ENCODE results near the gene SMAP2. TPM values are rescaled to one million over a fixed set of nuclear protein-coding genes. Genes with fewer than 3 reads are reported as not detected.

Gene SMAP2
- total RNA-seq, 1 experiment from 2014 or later: 13.7 TPM

- H3K9me3 Mint-ChIP-seq (ENCODE audit: low read depth, unreplicated experiment): no peaks in the 10 kb centered on the region
- CTCF ChIA-PET: no interaction called here
- DNase-seq: no peak
- H3K4me1 Mint-ChIP-seq (ENCODE audit: low read depth, unreplicated experiment): peaks cover 6% of the 10 kb centered on the region
- H3K36me3 Mint-ChIP-seq (ENCODE audit: insufficient read depth, unreplicated experiment): no peaks in the 10 kb centered on the region
- no peak overlapping the region for H3K4me3 Mint-ChIP-seq (ENCODE audit: low read depth, unreplicated experiment)
- no peak for TF ChIP-seq CTCF (IDR thresholded peaks at IDR 0.05; ENCODE audit: unreplicated experiment)
- no peaks in the 10 kb centered on the region for H3K27me3 Mint-ChIP-seq (ENCODE audit: unreplicated experiment)
- no peak overlapping the region for H3K27ac Mint-ChIP-seq (ENCODE audit: unreplicated experiment)
- intact Hi-C loops (cut with micrococcal nuclease; ENCODE audit: unreplicated experiment): no loop called here
- no TSS peak for BruUV-seq (replicated peaks)
Observed at GRCh38 chr1:40397258-40397657, 23.7 kb downstream of the SMAP2 start.

- Mint-ChIP-seq H3K4me1 (ENCODE audit: low read depth, unreplicated experiment) (peaks cover 6% of the 10 kb centered on the region), H3K27ac (ENCODE audit: unreplicated experiment) (no peak overlapping the region), H3K36me3 (ENCODE audit: insufficient read depth, unreplicated experiment) (no peaks in the 10 kb centered on the region), H3K9me3 (ENCODE audit: low read depth, unreplicated experiment) (no peaks in the 10 kb centered on the region), H3K4me3 (ENCODE audit: low read depth, unreplicated experiment) (no peak overlapping the region), H3K27me3 (ENCODE audit: unreplicated experiment) (no peaks in the 10 kb centered on the region)
- DNase-seq: no peak
- TF ChIP-seq CTCF (IDR thresholded peaks at IDR 0.05; ENCODE audit: unreplicated experiment): no peak
- CTCF ChIA-PET: no interaction called here
- intact Hi-C loops (cut with micrococcal nuclease; ENCODE audit: unreplicated experiment): no loop called here
- BruUV-seq (replicated peaks): no TSS peak
Observed at GRCh38 chr1:40399984-40400704, 26.6 kb downstream of the SMAP2 start.

- H3K4me3 Mint-ChIP-seq (ENCODE audit: low read depth, unreplicated experiment): no peak overlapping the region
- no TSS peak for BruUV-seq (replicated peaks)
- H3K4me1 Mint-ChIP-seq (ENCODE audit: low read depth, unreplicated experiment): peaks cover 6% of the 10 kb centered on the region
- H3K27me3 Mint-ChIP-seq (ENCODE audit: unreplicated experiment): no peaks in the 10 kb centered on the region
- no peaks in the 10 kb centered on the region for H3K9me3 Mint-ChIP-seq (ENCODE audit: low read depth, unreplicated experiment)
- no peak for TF ChIP-seq CTCF (IDR thresholded peaks at IDR 0.05; ENCODE audit: unreplicated experiment)
- DNase-seq: no peak
- no peak overlapping the region for H3K27ac Mint-ChIP-seq (ENCODE audit: unreplicated experiment)
- CTCF ChIA-PET: no interaction called here
- no peaks in the 10 kb centered on the region for H3K36me3 Mint-ChIP-seq (ENCODE audit: insufficient read depth, unreplicated experiment)
- intact Hi-C loops (cut with micrococcal nuclease; ENCODE audit: unreplicated experiment): no loop called here
Observed at GRCh38 chr1:40401473-40402201, 28.1 kb downstream of the SMAP2 start.

- no peaks in the 10 kb centered on the region for H3K36me3 Mint-ChIP-seq (ENCODE audit: insufficient read depth, unreplicated experiment)
- H3K4me1 Mint-ChIP-seq (ENCODE audit: low read depth, unreplicated experiment): peaks cover 6% of the 10 kb centered on the region
- H3K27ac Mint-ChIP-seq (ENCODE audit: unreplicated experiment): no peak overlapping the region
- CTCF ChIA-PET: interaction anchor here (0.5 to 2.2 kb wide), 15 partner anchors 13 to 320 kb away, joined by 3 to 24 read pairs (median 4); partner anchors contain the start of genes COL9A2 and SMAP2
- H3K27me3 Mint-ChIP-seq (ENCODE audit: unreplicated experiment): no peaks in the 10 kb centered on the region
- H3K9me3 Mint-ChIP-seq (ENCODE audit: low read depth, unreplicated experiment): no peaks in the 10 kb centered on the region
- BruUV-seq (replicated peaks): no TSS peak
- TF ChIP-seq CTCF (IDR thresholded peaks at IDR 0.05; ENCODE audit: unreplicated experiment): peak; percentile 64
- no peak overlapping the region for H3K4me3 Mint-ChIP-seq (ENCODE audit: low read depth, unreplicated experiment)
- peak; percentile 43 for DNase-seq
- intact Hi-C loops (cut with micrococcal nuclease; ENCODE audit: unreplicated experiment): loop anchor here (1.0 to 2.0 kb wide), 3 partner anchors 66 to 320 kb away; no protein-coding TSS in a partner anchor
Observed at GRCh38 chr1:40404670-40405462, 31.3 kb downstream of the SMAP2 start.
